Suppressor macrophage treated with lipopolysaccharide for 1 hour (primary cell): ENCODE results near the gene ZNF526.

ENCODE experiments used
- DNase-seq, 3 donors: peaks; one replicate each; pipeline ENCODE4 v3.0.0-alpha.2; 2020 to 2022

Gene ZNF526

DNA sequence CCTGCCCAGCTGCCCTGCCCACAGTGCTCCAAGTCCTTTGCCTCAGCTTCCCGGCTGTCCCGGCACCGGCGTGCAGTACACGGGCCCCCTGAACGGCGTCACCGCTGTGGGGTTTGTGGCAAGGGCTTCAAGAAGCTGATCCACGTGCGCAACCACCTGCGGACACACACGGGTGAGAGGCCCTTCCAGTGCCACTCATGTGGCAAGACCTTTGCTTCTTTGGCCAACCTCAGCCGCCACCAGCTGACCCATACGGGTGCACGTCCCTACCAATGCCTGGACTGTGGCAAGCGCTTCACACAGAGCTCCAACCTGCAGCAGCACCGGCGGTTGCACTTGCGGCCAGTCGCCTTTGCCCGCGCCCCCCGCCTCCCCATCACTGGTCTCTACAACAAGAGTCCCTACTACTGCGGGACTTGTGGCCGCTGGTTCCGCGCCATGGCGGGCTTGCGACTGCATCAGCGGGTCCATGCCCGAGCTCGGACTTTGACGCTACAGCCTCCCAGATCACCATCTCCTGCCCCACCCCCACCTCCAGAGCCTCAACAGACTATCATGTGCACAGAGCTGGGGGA, 5.7 kb downstream of the ZNF526 start:
- DNase-seq, result no peak

DNA sequence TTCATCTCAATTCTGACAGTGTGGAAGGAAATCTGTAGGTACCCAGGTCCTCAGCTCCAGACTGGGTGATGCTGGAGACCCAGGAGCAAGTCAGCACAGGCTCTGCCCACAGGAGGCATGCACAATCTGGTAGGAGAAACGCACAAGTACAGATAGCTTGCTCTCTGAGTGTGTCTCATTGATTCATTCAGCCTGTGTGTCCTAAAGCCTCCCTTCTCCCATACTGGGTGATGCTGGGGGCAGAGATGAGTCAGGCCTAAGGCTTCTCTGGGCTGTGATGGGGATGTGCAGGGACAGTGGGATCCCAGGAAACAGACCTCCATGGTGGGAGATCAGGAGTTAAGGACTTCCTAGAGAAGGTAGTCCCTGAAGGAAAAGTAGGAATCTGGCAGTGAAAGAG, 6.8 kb downstream of the ZNF526 start:
- no peak for DNase-seq

DNA sequence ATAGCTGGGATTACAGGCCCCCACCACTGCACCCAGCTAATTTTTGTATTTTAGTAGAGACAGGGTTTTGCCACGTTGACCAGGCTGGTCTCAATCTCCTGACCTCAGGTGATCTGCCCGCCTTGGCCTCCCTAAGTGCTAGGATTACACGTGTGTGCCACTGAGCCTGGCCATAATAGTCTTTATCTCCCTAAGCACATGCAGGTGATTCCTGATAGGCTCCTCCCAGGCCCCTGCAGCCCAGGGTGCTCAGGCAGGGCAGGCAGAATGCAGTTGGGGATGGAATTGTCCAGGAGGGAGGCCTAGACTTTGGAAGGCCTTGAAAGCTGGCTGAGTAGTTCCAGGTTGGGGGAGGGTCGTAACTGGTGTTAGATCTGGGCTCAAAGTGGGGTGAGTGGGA, 8.5 kb downstream of the ZNF526 start:
- no peak for DNase-seq

DNA sequence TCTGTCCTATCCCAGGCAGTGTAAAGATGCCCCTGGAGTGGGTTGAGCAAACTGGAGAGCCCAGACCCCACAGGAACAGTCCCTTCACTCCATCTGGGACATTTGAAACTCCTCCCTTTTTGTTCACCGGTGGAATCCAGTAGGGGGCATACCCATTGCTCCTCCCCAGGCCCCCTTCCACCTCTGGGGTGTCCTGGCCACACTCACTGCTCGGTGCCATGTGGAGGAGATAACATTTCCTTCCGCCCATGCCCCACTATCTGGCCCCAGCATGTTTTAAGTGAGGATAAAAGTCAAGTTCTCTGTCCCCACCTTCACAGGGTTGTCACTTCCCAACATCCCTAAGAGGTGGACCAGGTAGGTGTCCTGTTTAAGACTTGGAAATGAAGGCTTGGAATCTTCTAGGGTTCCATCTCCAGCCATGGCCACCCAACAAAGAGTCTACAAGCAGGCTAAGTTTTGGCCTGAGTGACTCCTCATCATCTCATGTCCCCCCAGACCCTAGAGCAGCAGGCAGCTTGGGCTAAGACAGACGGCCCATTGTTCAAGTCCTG, 9.3 kb downstream of the ZNF526 start:
- no peak for DNase-seq

DNA sequence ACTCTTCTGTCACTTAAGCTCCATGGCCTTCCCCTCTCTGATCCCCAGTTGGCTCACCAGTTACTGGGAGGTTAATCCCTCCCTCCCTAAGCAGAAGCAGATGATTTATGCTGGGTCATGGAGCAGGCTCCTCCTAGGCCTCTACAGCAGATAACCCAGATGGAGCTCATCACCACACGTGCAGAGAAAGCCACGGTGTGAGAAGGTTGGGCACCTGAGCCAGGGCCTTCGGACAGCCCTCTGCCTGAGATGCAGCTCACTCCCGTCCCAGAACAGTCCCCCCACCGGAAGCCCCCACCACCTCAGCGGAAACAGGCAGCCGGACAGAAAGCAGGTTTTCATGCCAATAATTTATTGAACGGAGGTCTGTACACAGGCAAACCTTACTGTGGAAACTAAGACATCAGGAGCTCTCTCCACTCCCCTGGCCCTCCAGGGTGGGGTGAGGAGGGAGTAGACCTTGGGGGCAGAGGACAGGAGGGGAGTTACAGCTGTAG, 9.8 kb downstream of the ZNF526 start:
- DNase-seq, result no peak

DNA sequence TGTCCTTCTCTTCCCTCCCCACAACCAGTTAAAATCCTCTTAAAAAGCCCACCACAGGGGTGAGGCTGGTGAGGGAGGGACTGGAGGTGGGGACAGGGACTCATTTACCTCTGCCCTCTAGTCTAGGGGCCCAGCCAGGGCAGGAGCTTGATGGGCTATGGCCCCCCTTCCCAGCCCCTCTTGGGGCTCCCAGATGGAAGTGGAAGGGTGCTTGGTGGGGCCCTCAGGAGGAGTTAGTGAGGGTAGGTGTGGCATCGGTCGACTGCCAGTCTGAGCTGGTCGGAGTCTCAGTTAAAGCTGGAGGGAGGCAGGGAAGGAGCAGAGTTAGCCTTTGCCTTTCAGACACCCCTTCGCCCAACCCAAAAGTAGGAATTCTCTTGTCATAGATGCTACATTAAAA, 10.5 kb downstream of the ZNF526 start:
- DNase-seq, result no peak

DNA sequence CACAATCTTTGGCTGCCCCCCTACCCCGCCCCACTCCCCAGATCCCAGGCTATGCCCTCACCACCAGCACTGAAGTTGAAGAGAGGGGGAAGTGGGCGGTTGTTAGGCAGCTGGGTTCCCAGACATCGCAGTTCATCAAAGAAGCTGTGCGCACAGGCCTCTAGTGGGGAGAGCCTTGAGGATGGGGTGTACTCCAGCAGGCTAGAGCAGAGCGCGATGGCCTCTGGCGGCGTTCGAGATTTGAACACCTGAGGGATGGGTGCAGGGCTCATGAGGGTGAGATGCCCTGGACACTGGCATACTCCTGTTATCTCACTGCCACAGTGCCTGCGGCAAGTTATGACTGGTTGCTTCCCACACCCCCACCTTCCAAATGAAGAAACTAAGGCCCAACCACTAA, 12.3 kb downstream of the ZNF526 start:
- DNase-seq, result no peak

DNA sequence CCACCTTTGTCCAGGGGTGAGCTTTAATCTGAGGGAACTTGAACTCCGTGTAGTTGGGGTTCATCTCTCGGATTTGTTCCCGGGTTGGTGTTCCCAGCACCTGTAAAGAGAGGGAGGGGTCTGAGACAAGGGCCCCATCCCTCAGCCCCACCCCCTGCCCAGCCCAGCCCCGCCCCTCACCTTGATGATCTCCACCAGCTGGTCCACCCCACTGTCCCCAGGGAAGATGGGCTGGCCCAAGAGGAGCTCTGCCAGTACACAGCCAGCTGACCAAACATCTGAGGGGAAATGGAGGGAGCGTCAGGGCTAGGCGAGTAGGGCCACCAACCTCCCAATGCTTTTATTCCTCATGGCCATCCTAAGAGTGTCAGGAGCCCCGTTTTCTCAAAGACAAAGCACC, 13.0 kb downstream of the ZNF526 start:
- DNase-seq, result no peak

DNA sequence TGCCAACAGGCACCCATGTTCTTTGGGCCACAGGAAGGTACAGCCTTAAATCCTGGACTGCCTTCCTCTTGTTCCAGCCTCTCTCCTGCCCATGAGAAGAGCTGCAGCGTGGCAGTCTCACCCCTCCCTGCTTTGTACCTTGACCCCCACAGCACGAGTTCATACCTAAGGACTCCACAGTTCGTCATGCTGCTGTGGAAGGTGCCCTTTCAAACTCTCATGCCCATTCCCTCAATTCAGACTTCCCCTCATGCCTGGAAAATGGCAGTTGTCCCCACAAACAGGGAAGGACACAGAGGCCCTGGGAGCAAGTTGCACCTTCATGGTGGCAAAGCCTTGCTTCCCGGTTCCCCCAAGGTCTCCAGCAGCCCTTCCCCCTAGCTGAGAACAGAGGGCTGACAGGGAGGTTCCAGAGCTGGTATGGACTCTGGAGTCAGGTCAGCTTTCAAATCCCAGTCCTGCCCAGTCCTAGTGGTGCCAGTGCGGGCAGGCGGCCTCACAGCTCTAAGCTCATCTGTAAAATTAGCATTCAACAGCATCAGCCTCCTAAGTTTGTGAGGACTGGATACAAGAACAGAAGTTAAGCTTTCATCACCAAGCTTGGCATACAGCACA, 13.7 kb downstream of the ZNF526 start:
- no peak for DNase-seq

DNA sequence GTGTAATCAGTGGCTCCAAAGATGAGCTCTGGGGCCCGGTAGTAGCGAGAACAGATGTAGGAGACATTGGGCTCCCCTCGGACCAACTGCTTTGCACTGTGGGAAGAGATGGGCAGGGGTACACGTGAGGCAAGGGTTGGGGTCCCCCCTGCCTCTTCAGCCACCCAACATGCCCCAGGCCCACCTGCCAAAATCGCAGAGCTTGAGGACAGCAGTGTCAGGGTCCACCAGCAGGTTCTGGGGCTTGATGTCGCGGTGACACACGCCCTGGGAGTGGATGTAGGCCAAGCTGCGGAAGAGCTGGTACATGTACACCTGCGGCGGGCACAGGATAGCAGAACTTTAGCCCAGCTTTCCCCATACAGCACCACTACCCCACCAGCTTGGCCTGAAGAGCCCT, 14.3 kb downstream of the ZNF526 start:
- no peak for DNase-seq

DNA sequence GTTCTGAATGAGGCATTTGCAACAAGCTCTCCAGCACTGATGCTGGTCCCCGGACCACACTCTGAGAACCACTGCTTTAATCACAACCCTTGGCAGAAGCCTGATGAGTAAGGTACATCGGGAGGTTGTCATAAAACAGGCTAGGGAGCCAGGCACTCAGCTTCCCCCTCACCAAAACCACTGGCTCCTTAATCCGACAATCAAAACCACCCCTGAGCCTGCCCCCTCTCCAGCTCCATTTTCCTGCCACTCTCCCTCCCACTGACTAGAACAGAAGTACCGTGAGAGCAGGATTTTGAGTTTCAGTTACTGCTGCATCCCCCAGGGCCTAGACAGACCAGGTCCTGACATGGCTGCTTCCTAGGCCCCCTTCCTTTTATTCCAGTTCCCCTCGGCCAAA, 15.1 kb downstream of the ZNF526 start:
- DNase-seq, result no peak

DNA sequence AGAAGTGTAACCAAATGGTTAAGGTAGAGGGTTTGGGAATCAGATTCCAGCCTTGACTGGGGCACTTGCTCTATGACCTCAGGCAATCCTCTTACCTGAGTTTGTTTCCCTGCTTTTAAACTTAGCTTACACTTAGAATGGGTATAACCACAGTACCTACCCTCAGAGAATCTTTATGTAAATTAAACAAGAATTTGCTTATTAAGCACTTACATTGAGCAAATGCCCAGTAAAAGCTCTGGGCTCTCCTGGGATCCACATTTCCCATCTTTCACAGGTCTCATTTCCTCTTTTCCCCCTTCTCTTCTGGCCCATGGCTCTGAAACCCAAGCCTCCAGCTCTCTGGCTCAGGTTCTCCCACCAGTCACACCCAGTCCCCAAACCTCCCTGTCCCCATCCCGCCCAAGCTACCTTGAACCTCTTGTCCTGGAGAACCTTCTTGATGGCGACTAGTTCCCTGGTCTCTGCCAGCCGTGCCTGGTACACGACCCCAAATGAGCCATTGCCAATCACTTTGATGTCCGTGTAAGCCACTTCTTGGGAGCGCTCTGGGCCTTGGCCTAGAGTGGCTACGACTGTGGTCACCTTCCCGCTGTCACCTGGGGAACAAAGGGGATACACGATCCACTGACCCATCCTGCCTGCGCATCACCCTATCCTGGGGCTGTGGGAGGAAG, 19.6 kb downstream of the ZNF526 start:
- no peak for DNase-seq

DNA sequence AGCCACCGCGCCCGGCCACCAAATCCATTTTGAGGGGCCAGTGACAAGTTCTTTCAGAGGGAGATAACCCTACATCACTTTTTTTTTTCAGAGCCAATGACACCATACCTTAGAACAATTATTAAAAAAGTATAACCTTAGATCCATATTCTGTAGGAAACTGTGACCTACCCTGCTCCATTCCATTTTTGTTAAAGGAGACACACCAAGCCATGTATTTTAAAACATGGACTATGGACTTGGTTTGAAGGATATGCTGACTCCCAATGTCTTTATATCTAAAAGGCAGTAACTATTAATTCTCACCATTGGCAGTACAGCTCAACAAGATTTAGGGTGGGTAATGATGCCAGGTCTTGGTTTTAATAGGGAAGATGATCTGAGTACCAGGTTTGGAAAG, 21.2 kb downstream of the ZNF526 start:
- DNase-seq, result no peak

DNA sequence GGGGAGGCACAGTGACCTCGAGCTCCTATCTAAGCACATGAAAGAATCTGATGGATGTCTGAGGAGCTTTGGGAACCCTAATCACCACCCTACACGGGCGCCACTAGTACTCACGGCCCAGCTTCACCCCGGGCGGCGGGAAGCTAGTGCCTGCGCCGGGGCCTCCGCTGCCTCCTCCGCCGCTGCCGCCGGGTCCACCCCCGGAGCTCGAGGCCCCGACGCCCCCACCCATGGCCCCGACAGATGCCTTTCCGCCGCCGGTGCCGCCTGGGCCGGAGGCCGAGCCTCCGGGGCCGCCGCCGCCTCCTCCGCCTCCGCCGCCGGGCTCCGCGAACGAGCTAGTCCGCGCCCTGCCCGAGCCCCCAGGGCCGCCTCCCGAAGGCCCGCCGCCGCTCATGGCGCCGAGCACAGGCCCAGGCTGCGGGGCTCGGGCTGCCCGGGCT, 22.0 kb downstream of the ZNF526 start:
- DNase-seq, result peak; percentile 22 to 58 (median 37)

DNA sequence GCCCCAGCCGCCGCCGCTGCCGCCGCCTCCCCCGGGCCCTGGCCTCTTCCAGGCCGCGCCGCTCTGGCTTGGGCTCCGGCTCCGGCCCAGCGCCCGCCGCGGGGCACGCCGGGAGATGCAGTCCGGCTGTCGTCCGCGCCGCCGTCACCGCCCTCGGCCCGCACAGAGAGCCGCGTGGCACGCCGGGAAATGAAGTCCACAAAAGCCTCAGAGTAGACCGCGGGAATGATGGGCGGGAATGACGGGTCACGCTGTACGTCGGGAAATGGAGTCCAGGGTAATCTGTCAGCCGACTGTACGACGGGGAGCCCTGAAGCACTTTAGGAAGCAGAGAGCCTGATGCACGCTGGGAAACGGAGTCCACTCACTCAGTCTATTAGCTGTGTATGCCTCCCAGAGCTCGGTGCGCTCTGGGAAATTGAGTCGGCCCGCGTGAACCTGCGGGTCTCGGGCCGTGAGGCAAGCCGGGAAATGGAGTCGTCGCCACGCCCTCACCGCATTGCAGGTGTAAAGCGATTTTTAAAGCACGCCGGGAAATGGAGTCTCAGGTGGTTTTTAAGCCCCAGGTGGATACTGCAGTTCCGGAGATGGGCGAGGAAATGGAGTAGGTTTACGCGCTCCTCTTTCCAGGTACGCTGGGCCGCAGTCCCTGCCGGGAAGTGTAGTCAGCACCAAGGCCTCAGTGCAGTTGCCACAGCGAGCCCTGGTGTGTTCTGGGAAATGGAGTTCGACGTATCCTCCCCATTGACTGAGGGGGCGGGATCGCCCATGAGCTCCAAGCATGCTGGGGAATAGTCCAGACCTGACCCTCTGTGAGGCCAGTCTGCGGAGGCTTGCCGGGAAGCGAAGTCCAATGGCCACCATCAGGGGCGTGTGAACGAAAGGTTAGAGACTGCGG, 22.6 kb downstream of the ZNF526 start, which contains the start of gene GSK3A:
Gene GSK3A, minus strand, starts transcription at position 91 of the 898 bp plus-strand sequence. CDS start 137 bp downstream, outside the sequence.
- DNase-seq, result peak; percentile 99

DNA sequence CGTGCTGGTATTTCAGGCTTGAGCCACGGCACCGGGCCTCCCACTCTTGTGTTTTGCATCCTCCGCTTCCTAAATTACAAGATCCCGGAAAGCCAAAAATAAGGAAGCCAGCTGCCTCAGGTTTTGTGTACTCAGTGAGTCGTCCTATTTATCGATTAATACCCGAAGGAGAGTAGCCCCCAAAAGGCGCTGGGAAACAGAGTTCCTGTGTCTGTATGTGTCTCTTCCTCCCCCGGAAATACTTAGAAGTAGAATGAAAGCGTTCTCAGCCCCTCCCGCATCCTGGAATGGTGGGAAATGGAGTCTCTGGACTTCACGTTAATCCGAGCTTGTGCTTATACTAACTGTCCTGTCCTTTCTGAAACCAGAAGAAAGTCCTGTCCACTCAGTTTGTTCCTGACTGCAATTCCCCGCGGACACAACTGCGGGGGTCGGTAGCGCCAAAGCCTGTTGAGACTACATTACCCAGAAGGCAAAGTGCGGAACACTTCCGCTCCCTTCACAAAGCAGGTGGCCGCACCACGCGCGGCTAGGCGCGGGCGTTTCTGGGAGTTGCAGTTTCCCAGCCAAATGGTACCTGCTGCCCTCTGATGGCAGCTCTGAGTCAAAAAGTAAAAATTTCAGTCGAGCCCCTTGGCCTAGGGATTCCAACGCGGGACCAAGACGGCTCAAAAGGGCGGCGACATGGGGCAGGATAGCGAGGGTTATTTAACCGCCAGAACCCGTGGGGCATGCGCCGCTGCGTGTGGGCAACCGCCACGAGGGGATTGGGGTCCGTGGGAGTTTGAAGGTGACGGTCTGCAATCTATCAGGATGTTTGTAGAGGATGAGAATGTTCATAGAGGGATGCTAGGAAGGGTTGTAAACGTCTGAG, 24.5 kb downstream of the ZNF526 start:
- peak; percentile 96 to 97 (median 97) for DNase-seq

DNA sequence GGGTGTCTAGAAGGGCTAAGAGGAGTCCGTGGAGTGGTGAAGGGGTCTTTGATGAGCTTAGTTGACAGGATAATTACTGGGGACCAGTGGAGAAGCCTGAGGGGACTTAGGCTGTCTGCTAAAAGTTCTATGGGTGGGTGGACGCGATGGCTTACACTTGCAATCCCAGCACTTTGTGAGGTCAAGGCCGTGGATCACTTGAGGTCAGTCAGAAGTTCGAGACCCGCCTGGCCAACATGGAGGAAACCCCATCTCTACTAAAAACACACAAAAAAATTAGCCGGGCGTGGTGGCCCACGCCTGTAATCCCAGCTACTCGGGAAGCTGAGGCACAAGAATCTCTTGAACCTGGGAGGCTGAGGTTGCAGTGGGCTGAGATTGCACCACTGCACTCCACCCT, 25.1 kb downstream of the ZNF526 start:
- no peak for DNase-seq

DNA sequence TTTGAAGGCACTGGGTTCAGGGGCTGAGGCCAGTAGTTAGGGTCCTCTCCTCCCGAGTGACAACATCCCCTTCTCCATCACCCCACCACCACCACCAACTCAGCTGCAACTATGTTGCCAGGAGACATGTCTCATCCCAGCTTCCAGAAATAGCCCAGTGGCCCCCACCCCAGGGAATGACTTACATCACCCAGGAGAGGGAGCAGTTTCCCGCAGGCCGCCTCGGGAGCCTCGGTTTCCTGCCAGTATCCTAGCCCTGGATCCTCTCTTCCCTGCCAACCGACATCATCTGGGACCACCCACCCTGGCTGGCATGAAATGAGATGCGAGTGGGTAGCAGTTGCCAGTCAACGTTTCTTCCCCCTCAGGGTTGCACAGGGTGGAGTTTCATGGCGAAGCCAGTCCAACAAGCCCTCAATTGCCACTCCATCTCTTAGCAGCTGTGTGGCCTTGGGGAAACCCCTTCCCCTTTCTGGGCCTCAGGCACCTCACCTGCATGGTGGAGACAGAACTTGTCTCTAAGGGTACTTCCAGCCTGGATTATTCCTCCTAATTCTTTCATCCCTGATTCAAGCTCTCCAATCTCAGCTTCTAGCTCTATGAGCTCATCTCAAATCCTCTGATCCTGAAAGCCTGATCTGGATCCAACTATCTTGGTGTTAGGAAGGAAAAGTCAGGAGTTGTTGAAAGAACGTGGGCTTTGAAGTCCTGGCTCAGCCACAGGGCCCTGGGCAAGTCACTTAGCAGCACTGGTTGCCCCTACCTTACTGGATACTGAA, 26.2 kb downstream of the ZNF526 start:
- peak; percentile 25 to 55 (median 48) for DNase-seq

DNA sequence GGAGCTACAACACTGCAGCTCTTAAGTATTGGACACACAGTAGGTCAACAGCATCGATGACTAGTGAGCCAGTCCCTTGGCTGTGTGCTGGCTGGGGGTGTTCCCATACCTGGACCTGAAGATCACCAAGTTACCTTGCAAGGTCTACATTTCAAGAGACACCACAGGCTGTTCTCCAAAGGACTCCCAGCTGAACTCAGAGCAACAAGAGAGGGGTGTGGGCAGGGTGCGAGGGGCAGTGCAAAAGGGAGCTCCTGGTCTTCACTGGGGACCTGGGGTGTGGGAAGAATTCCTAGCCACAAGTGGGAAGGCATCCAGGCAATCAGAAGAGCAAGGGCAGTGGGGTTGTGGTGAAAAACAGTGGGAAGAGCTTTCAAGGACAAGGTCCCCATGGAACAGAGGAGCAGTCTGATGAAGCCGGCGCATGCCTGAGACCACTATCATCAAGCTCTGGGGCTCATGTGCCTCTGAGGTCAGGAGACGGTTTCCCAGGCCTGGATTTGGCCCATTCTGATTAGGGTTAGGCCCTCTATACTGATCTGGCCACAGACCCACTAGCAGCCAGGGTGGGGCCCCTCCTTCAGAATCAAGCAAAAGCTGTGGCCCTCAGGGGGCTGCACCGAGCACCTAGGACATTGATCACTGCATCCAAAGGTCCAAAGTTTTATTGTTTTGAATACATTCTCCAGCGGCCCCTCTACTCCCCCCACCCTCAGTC, 27.0 kb downstream of the ZNF526 start:
- no peak for DNase-seq

DNA sequence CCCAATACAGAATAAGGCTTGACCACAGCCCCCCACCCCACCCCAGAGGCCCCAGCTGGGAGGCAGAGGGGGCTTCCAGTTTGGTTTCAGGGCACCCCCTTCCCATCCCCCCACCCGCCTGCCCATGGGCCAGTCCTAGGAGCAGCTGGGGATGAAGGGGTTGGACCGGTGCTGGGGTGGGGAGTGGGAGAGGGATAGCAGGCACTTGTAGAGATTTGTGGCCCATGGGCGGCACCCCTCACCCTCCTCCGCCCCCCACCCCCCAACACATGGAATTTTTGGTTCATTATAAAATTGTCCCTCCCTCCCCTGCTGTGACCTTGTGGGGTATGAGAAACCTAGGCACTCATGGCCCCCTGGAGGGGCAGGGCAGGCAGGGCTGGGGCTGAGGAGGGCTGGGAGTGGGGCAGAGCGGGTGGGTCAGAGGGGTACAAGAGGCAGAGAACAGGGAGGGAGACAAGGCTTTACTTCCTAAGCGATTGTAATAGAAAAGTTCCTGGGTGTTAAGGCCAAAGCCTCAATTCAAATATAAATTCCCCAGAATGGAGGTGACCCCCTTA, 27.6 kb downstream of the ZNF526 start:
- DNase-seq, result no peak
